ENCODE results near the gene SUMF2. TPM values are rescaled to one million over a fixed set of nuclear protein-coding genes. Genes with fewer than 3 reads are reported as not detected.
A peak's percentile ranks its signal among the peaks of the same experiment; 100 is the strongest.
"Not testable (repeated sequence)": the region's sequence is repeated elsewhere in the genome, so short reads cannot be mapped to it uniquely, and the experiment has no call there.

The SUMF2 gene
- total RNA-seq, 1 experiment from 2014 or later, result 99.6 TPM

DNA sequence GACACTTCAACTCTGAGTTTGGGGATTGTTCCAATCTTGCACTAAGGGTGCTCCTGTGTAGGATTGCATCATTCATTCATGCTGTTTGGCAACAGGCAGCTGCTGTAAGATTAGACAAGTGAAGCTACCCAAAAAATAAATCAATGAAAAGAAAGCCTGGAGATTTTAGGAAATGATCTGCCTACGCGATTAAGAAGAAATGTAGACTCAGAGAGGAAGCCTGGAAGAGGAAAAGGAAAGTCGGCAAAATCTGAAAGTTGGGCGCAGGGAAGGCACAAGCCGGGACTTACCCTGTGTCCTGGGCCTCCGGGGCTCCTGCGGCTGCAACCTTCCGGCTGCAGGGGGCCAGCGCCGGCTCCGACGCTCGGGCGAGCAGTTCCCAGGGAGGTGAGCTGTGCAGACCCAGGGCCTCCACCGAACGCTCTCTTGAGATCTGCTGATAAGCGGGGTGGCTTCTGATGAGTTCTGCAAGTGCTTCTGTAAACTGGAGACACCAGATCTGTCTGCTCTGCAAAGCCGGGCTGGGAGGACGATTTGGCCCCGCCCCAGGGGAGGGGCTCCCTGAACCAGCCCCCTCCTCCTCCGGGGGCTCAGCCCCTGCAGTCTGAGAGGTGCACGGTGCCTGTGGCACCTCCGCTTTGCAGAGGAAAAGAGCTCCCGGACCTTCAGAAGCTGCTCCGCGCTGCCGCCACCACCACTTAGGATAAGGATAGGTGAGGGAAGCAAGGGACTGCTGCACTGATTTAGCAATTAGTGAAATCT, 30.2 kb upstream of the SUMF2 start:
- H3K4me1 Mint-ChIP-seq, result peaks cover 7% of the 10 kb centered on the region
- peaks cover 26% of the 10 kb centered on the region for H3K36me3 Mint-ChIP-seq
- ATAC-seq (peak; percentile 98), DNase-seq (ENCODE audit: low spot score) (peak; percentile 92)
- POLR2A ChIA-PET, result interaction anchor here (0.5 to 3.3 kb wide), 12 partner anchors 10 to 252 kb away, joined by 3 to 49 read pairs (median 4); partner anchors contain the start of genes CCT6A, NIPSNAP2, PSPH and SUMF2
- TF ChIP-seq ZNF317 (CRISPR knock-in tag; IDR thresholded peaks at IDR 0.05; ENCODE audit: borderline replicate concordance, low read depth) (peak; percentile 17; the same call in 1 of the 2 replicates), SP1 (CRISPR knock-in tag; conservative IDR thresholded peaks at IDR 0.05) (peak; percentile 47; the same call in 1 of the 2 replicates), FOXK1 (CRISPR knock-in tag; IDR thresholded peaks at IDR 0.05) (0 out of 2 replicates have a peak, but pooled peaks have one; percentile 5), FOXP1 (CRISPR knock-in tag; IDR thresholded peaks at IDR 0.05; ENCODE audit: borderline replicate concordance) (0 out of 2 replicates have a peak, but pooled peaks have one; percentile 22), GABPB1 (CRISPR knock-in tag; IDR thresholded peaks at IDR 0.05) (peak; percentile 88)
- TF ChIP-seq, protein P1, sequence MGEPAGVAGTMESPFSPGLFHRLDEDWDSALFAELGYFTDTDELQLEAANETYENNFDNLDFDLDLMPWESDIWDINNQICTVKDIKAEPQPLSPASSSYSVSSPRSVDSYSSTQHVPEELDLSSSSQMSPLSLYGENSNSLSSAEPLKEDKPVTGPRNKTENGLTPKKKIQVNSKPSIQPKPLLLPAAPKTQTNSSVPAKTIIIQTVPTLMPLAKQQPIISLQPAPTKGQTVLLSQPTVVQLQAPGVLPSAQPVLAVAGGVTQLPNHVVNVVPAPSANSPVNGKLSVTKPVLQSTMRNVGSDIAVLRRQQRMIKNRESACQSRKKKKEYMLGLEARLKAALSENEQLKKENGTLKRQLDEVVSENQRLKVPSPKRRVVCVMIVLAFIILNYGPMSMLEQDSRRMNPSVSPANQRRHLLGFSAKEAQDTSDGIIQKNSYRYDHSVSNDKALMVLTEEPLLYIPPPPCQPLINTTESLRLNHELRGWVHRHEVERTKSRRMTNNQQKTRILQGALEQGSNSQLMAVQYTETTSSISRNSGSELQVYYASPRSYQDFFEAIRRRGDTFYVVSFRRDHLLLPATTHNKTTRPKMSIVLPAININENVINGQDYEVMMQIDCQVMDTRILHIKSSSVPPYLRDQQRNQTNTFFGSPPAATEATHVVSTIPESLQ (CRISPR knock-in tag; IDR thresholded peaks at IDR 0.05), result no peak
- TF ChIP-seq, protein P2, sequence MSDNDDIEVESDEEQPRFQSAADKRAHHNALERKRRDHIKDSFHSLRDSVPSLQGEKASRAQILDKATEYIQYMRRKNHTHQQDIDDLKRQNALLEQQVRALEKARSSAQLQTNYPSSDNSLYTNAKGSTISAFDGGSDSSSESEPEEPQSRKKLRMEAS (CRISPR knock-in tag; IDR thresholded peaks at IDR 0.05), result no peak
- H3K9me3 Mint-ChIP-seq, result no peaks in the 10 kb centered on the region
- CTCF ChIA-PET, result interaction anchor here (0.6 to 2.4 kb wide), 14 partner anchors 9 to 393 kb away, joined by 3 to 11 read pairs (median 4); partner anchors contain the start of genes CCT6A, MRPS17 and PSPH
- H3K4me3 Mint-ChIP-seq, result peak overlapping the region; percentile 92
- H3K27me3 Mint-ChIP-seq (ENCODE audit: low read depth), result no peaks in the 10 kb centered on the region
- peak overlapping the region; percentile 99 for H3K27ac Mint-ChIP-seq

DNA sequence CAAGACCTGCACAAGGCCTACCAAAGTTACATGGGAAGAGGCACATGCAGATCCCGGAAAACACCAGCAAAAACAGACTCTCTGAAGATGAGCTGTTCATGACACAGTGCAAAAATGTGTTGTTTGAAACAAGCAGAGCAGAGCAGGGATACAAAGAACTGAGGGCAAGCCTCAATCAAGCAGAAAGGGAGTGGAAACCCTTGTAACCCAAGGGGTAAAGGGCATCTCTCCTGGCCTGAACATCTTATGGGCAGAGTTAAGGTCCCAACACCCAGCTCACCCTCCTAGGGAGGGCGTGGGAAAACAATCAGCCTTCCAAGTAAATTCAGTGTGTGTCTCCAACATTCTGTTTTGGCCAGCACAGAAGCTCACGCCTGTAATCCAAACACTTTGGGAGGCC, 23.4 kb upstream of the SUMF2 start:
- no peaks in the 10 kb centered on the region for H3K9me3 Mint-ChIP-seq
- H3K4me3 Mint-ChIP-seq, result no peak overlapping the region
- ATAC-seq, result no peak
- H3K27me3 Mint-ChIP-seq (ENCODE audit: low read depth), result no peaks in the 10 kb centered on the region
- DNase-seq (ENCODE audit: low spot score), result no peak
- no peaks in the 10 kb centered on the region for H3K4me1 Mint-ChIP-seq
- H3K36me3 Mint-ChIP-seq, result peaks cover 23% of the 10 kb centered on the region
- POLR2A ChIA-PET, result interaction anchor here (0.6 to 1.3 kb wide), 3 partner anchors 11 to 142 kb away, joined by 4 to 9 read pairs (median 7); partner anchors contain the start of genes CCT6A and PSPH
- TF ChIP-seq TEAD1 (CRISPR knock-in tag; IDR thresholded peaks at IDR 0.05), result no peak
- TF ChIP-seq, protein P3, sequence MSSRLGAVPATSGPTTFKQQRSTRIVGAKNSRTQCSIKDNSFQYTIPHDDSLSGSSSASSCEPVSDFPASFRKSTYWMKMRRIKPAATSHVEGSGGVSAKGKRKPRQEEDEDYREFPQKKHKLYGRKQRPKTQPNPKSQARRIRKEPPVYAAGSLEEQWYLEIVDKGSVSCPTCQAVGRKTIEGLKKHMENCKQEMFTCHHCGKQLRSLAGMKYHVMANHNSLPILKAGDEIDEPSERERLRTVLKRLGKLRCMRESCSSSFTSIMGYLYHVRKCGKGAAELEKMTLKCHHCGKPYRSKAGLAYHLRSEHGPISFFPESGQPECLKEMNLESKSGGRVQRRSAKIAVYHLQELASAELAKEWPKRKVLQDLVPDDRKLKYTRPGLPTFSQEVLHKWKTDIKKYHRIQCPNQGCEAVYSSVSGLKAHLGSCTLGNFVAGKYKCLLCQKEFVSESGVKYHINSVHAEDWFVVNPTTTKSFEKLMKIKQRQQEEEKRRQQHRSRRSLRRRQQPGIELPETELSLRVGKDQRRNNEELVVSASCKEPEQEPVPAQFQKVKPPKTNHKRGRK (CRISPR knock-in tag; IDR thresholded peaks at IDR 0.05; ENCODE audit: borderline replicate concordance), result no peak
- no peak for TF ChIP-seq FOXP1 (CRISPR knock-in tag; IDR thresholded peaks at IDR 0.05; ENCODE audit: borderline replicate concordance)
- TF ChIP-seq ZNF416 (CRISPR knock-in tag; IDR thresholded peaks at IDR 0.05), result no peak
- TF ChIP-seq, protein P4, sequence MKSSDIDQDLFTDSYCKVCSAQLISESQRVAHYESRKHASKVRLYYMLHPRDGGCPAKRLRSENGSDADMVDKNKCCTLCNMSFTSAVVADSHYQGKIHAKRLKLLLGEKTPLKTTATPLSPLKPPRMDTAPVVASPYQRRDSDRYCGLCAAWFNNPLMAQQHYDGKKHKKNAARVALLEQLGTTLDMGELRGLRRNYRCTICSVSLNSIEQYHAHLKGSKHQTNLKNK (CRISPR knock-in tag; IDR thresholded peaks at IDR 0.05), result no peak
- TF ChIP-seq ETV6 (CRISPR knock-in tag; IDR thresholded peaks at IDR 0.05), result no peak
- CTCF ChIA-PET, result interaction anchor here (0.7 kb wide), 1 partner anchor 39 kb away, joined by 6 read pairs; no protein-coding TSS in a partner anchor
- H3K27ac Mint-ChIP-seq, result no peak overlapping the region

DNA sequence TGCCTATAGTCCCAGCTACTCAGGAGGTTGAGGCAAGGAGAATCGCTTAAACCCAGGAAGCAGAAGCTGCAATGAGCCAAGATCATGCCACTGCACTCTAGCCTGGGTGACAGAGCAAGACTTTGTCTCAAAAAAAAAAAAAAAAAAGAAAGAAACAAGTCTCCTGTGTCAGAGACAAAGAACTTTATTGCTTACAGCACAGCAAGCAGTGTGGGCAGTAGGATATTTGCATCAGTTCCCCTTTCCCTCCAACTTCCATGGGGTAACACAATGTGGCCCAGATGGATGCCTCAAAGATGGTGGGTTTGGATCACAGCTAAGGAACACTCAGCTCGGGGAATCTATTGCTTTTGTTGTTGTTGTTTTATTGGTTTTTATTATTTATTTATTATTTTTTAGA, 18.3 kb upstream of the SUMF2 start:
- H3K4me1 Mint-ChIP-seq; H3K27me3 Mint-ChIP-seq (ENCODE audit: low read depth); H3K27ac Mint-ChIP-seq; H3K4me3 Mint-ChIP-seq; DNase-seq (ENCODE audit: low spot score); H3K9me3 Mint-ChIP-seq; ATAC-seq: not testable (repeated sequence)
- POLR2A ChIA-PET, result interaction anchor here (1.5 kb wide), 1 partner anchor 12 kb away, joined by 5 read pairs; no protein-coding TSS in a partner anchor
- CTCF ChIA-PET, result interaction anchor here (0.8 kb wide), 1 partner anchor 17 kb away, joined by 3 read pairs; no protein-coding TSS in a partner anchor
- H3K36me3 Mint-ChIP-seq, result peaks cover 19% of the 10 kb centered on the region
